HCT116 (cell line): Measurements from ENCODE around the gene THPO. TPM values are rescaled to one million over a fixed set of nuclear protein-coding genes. Genes with fewer than 3 reads are reported as not detected.

Experiments
- ATAC-seq: fragments of 200-7000 bp; cut with Tn5 transposase; 2 replicates; pipeline ENCODE4 v1.9.1; 2020; ENCODE audit warnings: mild to moderate bottlenecking, moderate library complexity
- BruUV-seq: library from RNA; stranded (reverse); fragments of 400-500 nt; replicated peaks from 2 replicates; lab custom pipeline; 2021; lab: Mats Ljungman, UMichigan
- CTCF ChIA-PET: fragments of 300-600 bp; sonication (Branson Sonifier 250); formaldehyde crosslinking; loops from one replicate; lab custom pipeline; 2021; ENCODE audit warnings: antibody characterized with exemption; lab: Charles Lee
- POLR2A ChIA-PET: fragments of 300-600, 350-600 bp; sonication (Branson Sonifier 250); formaldehyde crosslinking; loops from one replicate; lab custom pipeline; 2021; ENCODE audit warnings: antibody characterized with exemption; lab: Charles Lee
- RAD21 ChIA-PET, 2 experiments: fragments of 300-600 bp; sonication (Branson Sonifier 250); formaldehyde crosslinking; loops; one replicate each; lab custom pipeline; 2023; ENCODE audit warnings: low total read pairs in 2 of 2; ENCODE audit not compliant: uncharacterized antibody in 2 of 2, unreplicated experiment in 2 of 2, low non-redundant PET in 1 of 2; lab: Charles Lee
- DNase-seq: peaks from one replicate; pipeline ENCODE4 v3.0.0-alpha.2; 2010; ENCODE audit warnings: low read depth, low spot score
- H2AFZ ChIP-seq: fragments of 200-600 bp; shearing (Covaris generic), sonication (generic); 2 replicates; pipeline ENCODE4 v1.6.1; 2017; ENCODE audit warnings: low read depth, mixed run types, mixed read lengths, antibody characterized with exemption, low read length; ENCODE audit not compliant: poor library complexity, severe bottlenecking
- H3K27ac ChIP-seq: 2 replicates; pipeline ENCODE4 v1.5.1; 2012; ENCODE audit warnings: low read depth, low read length
- H3K27me3 ChIP-seq: fragments of 200-600 bp; sonication (generic); 2 replicates; pipeline ENCODE4 v1.6.1; 2016; ENCODE audit warnings: mixed run types, low read length, mixed read lengths; ENCODE audit not compliant: insufficient read depth
- H3K36me3 ChIP-seq, 2 experiments: fragments of 200-500 bp in 1 of 2; fragments of 200-600 bp in 1 of 2; sonication (Bioruptor generic) in 1 of 2; sonication (generic) in 1 of 2; 2 replicates each; pipeline versions ENCODE4 v1.5.1 to v1.6.1; 2014 to 2016; ENCODE audit warnings: low read length in 2 of 2, inconsistent platforms in 1 of 2, mixed read lengths in 1 of 2, mixed run types in 1 of 2; ENCODE audit not compliant: insufficient read depth in 2 of 2, control insufficient read depth in 1 of 2
- H3K4me1 ChIP-seq, 2 experiments: fragments of 200-600 bp in 1 of 2; sonication (generic) in 1 of 2; 2 replicates each; pipeline versions ENCODE4 v1.5.1 to v1.6.1; 2012 to 2017; ENCODE audit warnings: low read length in 2 of 2, inconsistent platforms in 1 of 2, mild to moderate bottlenecking in 1 of 2, mixed read lengths in 1 of 2, mixed run types in 1 of 2, moderate library complexity in 1 of 2; ENCODE audit not compliant: insufficient read depth in 2 of 2, control insufficient read depth in 1 of 2
- H3K4me2 ChIP-seq: fragments of 200-600 bp; sonication (generic); 2 replicates; pipeline ENCODE4 v1.6.1; 2017; ENCODE audit warnings: mixed run types, low read length, mixed read lengths
- H3K4me3 ChIP-seq, 2 experiments: fragments of 200-600 bp in 1 of 2; sonication (generic) in 1 of 2; replicated peaks in 1 of 2; 2 replicates each; pipeline ENCODE4 v1.5.1; 2011 to 2016; ENCODE audit warnings: low read length in 2 of 2, control low read depth in 1 of 2, low read depth in 1 of 2, mild to moderate bottlenecking in 1 of 2, mixed read lengths in 1 of 2, mixed run types in 1 of 2
- H3K79me2 ChIP-seq: fragments of 200-600 bp; sonication (generic); 2 replicates; pipeline ENCODE4 v1.6.1; 2017; ENCODE audit warnings: mild to moderate bottlenecking, mixed run types, low read length, moderate library complexity, mixed read lengths; ENCODE audit not compliant: insufficient read depth
- H3K9ac ChIP-seq: fragments of 200-600 bp; sonication (generic); 2 replicates; pipeline ENCODE4 v1.6.1; 2016; ENCODE audit warnings: low read length, mixed read lengths
- H3K9me2 ChIP-seq: fragments of 200-600 bp; sonication (generic), shearing (Covaris generic); 2 replicates; pipeline ENCODE4 v1.6.1; 2017; ENCODE audit warnings: mixed run types, mild to moderate bottlenecking, moderate library complexity; ENCODE audit not compliant: insufficient read depth
- H3K9me3 ChIP-seq, 2 experiments: fragments of 200-500 bp in 1 of 2; fragments of 200-600 bp in 1 of 2; sonication (Bioruptor generic) in 1 of 2; sonication (generic) in 1 of 2; 2 replicates each; pipeline ENCODE4 v1.6.1; 2014 to 2017; ENCODE audit warnings: low read length in 2 of 2, mixed read lengths in 2 of 2, inconsistent platforms in 1 of 2, low read depth in 1 of 2, mild to moderate bottlenecking in 1 of 2, mixed run types in 1 of 2, moderate library complexity in 1 of 2; ENCODE audit not compliant: control insufficient read depth in 1 of 2, insufficient read depth in 1 of 2
- H4K20me1 ChIP-seq: fragments of 200-600 bp; sonication (generic), shearing (Covaris generic); 2 replicates; pipeline ENCODE4 v1.6.1; 2017; ENCODE audit warnings: mixed run types, mild to moderate bottlenecking, moderate library complexity; ENCODE audit not compliant: insufficient read depth
- ATF3 ChIP-seq: IDR thresholded peaks from 2 replicates; pipeline ENCODE4 v1.6.1; 2012
- CBX3 ChIP-seq: IDR thresholded peaks from 2 replicates; pipeline ENCODE4 v1.6.1; 2012; ENCODE audit warnings: low read depth
- CEBPB ChIP-seq: IDR thresholded peaks from 2 replicates; pipeline ENCODE4 v1.6.1; 2012; ENCODE audit warnings: low read depth
- EGR1 ChIP-seq: IDR thresholded peaks from 2 replicates; pipeline ENCODE4 v1.6.1; 2012; ENCODE audit warnings: low read depth
- JUND ChIP-seq: IDR thresholded peaks from 2 replicates; pipeline ENCODE4 v1.6.1; 2012
- MAX ChIP-seq: IDR thresholded peaks from 2 replicates; pipeline ENCODE4 v1.6.1; 2012
- POLR2A ChIP-seq: IDR thresholded peaks from 2 replicates; pipeline ENCODE4 v1.7.0; 2011; ENCODE audit warnings: borderline replicate concordance; ENCODE audit not compliant: insufficient read depth, insufficient read length; ENCODE audit errors: extremely low read depth
- RAD21 ChIP-seq: IDR thresholded peaks from 2 replicates; pipeline ENCODE4 v1.6.1; 2012; ENCODE audit warnings: low read depth, mild to moderate bottlenecking
- REST ChIP-seq: IDR thresholded peaks from 2 replicates; pipeline ENCODE4 v1.6.1; 2012; ENCODE audit warnings: low read depth
- SP1 ChIP-seq: IDR thresholded peaks from 2 replicates; pipeline ENCODE4 v1.6.1; 2012; ENCODE audit warnings: low read depth
- SRF ChIP-seq: IDR thresholded peaks from 2 replicates; pipeline ENCODE4 v1.6.1; 2012; ENCODE audit warnings: low read depth
- YY1 ChIP-seq: IDR thresholded peaks from 2 replicates; pipeline ENCODE4 v1.6.1; 2011; ENCODE audit warnings: low read length, low read depth, moderate library complexity, mild to moderate bottlenecking; ENCODE audit not compliant: insufficient replicate concordance; ENCODE audit errors: extremely low read depth
- ZBTB33 ChIP-seq: IDR thresholded peaks from 2 replicates; pipeline ENCODE4 v1.6.1; 2011; ENCODE audit warnings: mild to moderate bottlenecking, low read length, moderate library complexity; ENCODE audit not compliant: insufficient replicate concordance; ENCODE audit errors: extremely low read depth
- ZFX ChIP-seq: fragments of 450-650 bp; IDR thresholded peaks from 2 replicates; pipeline ENCODE4 v1.6.1; 2017
- ZNF274 ChIP-seq: fragments of 200-500 bp; sonication (Bioruptor generic); IDR thresholded peaks from 2 replicates; pipeline ENCODE4 v1.6.1; 2014; ENCODE audit warnings: mild to moderate bottlenecking, low read depth, low read length, inconsistent platforms
- intact Hi-C: fragments of 100-400 bp; cut with micrococcal nuclease; formaldehyde crosslinking; loops from 2 replicates; pipeline ENCODE4 v1.10.0; 2022
- total RNA-seq: library from RNA; stranded (reverse); gene quantifications from one replicate; pipeline ENCODE4 v1.2.1, GENCODE V29; 2021; ENCODE audit not compliant: unreplicated experiment

Gene THPO
- total RNA-seq, 1 experiment from 2014 or later = not detected

GRCh38 chr3:184351511-184352148 lies 26.4 kb downstream of the THPO start:
- Histone ChIP-seq H3K27ac (no peak overlapping the region; the same call in 1 of the 2 replicates), H3K4me3 (no peak overlapping the region), H4K20me1 (no peaks in the 10 kb centered on the region), H3K4me1 (peaks cover 0 to 3% of the 10 kb centered on the region in 2 experiments; a peak in 1 of 4 replicates), H2AFZ (no peak overlapping the region), H3K79me2 (no peaks in the 10 kb centered on the region), H3K4me2 (no peak overlapping the region), H3K9me2 (no peaks in the 10 kb centered on the region), H3K27me3 (no peaks in the 10 kb centered on the region), H3K36me3 (peaks cover 17 to 19% of the 10 kb centered on the region in 2 experiments; a peak in 3 of 4 replicates), H3K9ac (no peak overlapping the region), H3K9me3 (no peaks in the 10 kb centered on the region)
- intact Hi-C loops = no loop called here
- POLR2A ChIA-PET = interaction anchor here (1.4 kb wide), 1 partner anchor 11 kb away, joined by 4 read pairs; no protein-coding TSS in a partner anchor
- no TSS peak for BruUV-seq
- TF ChIP-seq CEBPB = no peak
- no peak for TF ChIP-seq RAD21
- TF ChIP-seq ZFX = no peak
- TF ChIP-seq MAX = no peak
- TF ChIP-seq SP1 = no peak
- TF ChIP-seq REST = no peak
- no peak for TF ChIP-seq POLR2A
- TF ChIP-seq ATF3 = no peak
- TF ChIP-seq CBX3 = no peak
- no peak for TF ChIP-seq YY1
- no peak for TF ChIP-seq ZNF274
- no peak for TF ChIP-seq JUND
- TF ChIP-seq EGR1 = no peak
- TF ChIP-seq SRF = no peak
- no peak for TF ChIP-seq ZBTB33
- CTCF ChIA-PET = no interaction called here
- ATAC-seq (no peak), DNase-seq (no peak)
- RAD21 ChIA-PET = no interaction called here
